Esophagus mucosa (tissue), 1 donor: ENCODE measurements around the gene FEM1B. TPM values are rescaled to one million over a fixed set of nuclear protein-coding genes. Genes with fewer than 3 reads are reported as not detected.
"Not testable (repeated sequence)": the region's sequence is repeated elsewhere in the genome, so short reads cannot be mapped to it uniquely, and the experiment has no call there.

Experiments used
- ATAC-seq: fragments of 200-7000 bp; cut with Tn5 transposase; one replicate; pipeline ENCODE4 v1.9.1; 2020
- total RNA-seq: library from RNA; stranded (reverse); gene quantifications from one replicate; pipeline ENCODE4 v1.2.4, GENCODE V29; 2023
- donor health status: DM: yes; HTN: yes; CAD: no.

The FEM1B gene
- 46.8 TPM for total RNA-seq

- peak; percentile 88 for ATAC-seq
These were observed at the start of gene FEM1B for GRCh38 chr15:68277603-68278344. TSS of gene FEM1B (plus strand) at chr15:68277745. CDS start at chr15:68278418, 673 bp downstream.

GRCh38 chr15:68228143-68228970 lies 49.2 kb upstream of the FEM1B start:
- ATAC-seq = no peak

- ATAC-seq = no peak
These were observed 48.6 kb upstream of the FEM1B start for GRCh38 chr15:68228971-68229385.

GRCh38 chr15:68229386-68230156 lies 48.0 kb upstream of the FEM1B start, which contains the start of gene CLN6:
TSS of gene CLN6 (minus strand) at chr15:68229728. CDS start at chr15:68229584, 144 bp downstream.
- peak; percentile 94 for ATAC-seq

- ATAC-seq = no peak
These were observed 47.1 kb upstream of the FEM1B start for GRCh38 chr15:68230157-68231100.

GRCh38 chr15:68231102-68231818 lies 46.3 kb upstream of the FEM1B start:
- no peak for ATAC-seq

- no peak for ATAC-seq
These were observed 45.1 kb upstream of the FEM1B start for GRCh38 chr15:68232449-68232848.

- ATAC-seq = no peak
These were observed 44.6 kb upstream of the FEM1B start for GRCh38 chr15:68232937-68233336.

- ATAC-seq = no peak
These were observed 43.5 kb upstream of the FEM1B start for GRCh38 chr15:68234060-68234459.

GRCh38 chr15:68234520-68234919 lies 43.0 kb upstream of the FEM1B start:
- ATAC-seq = not testable (repeated sequence)

GRCh38 chr15:68235022-68235421 lies 42.5 kb upstream of the FEM1B start:
- ATAC-seq = peak; percentile 91

- ATAC-seq = no peak
These were observed 38.5 kb upstream of the FEM1B start for GRCh38 chr15:68239025-68239424.

- no peak for ATAC-seq
These were observed 36.2 kb upstream of the FEM1B start for GRCh38 chr15:68241088-68241935.

- ATAC-seq = no peak
These were observed 33.3 kb upstream of the FEM1B start for GRCh38 chr15:68244235-68244634.

- no peak for ATAC-seq
These were observed 28.4 kb upstream of the FEM1B start for GRCh38 chr15:68249058-68249713.

GRCh38 chr15:68252925-68253534 lies 24.5 kb upstream of the FEM1B start:
- peak; percentile 63 for ATAC-seq

- ATAC-seq = peak; percentile 93
These were observed 20.7 kb upstream of the FEM1B start for GRCh38 chr15:68256675-68257450.

GRCh38 chr15:68258692-68259091 lies 18.9 kb upstream of the FEM1B start:
- no peak for ATAC-seq
